Endodermal cell (in vitro differentiated cells): Measurements from ENCODE around the gene RBMS3. TPM values are rescaled to one million over a fixed set of nuclear protein-coding genes. Genes with fewer than 3 reads are reported as not detected.

Experiments used
- DNase-seq: peaks from one replicate; pipeline ENCODE4 v3.0.0-alpha.2; 2017
- H3K27ac ChIP-seq: 2 replicates; pipeline ENCODE4 v1.5.1; 2013; ENCODE audit warnings: mild to moderate bottlenecking, low read depth, low read length, moderate library complexity
- H3K27me3 ChIP-seq: 2 replicates; pipeline ENCODE4 v1.6.1; 2013; ENCODE audit warnings: mild to moderate bottlenecking, low read length, moderate library complexity; ENCODE audit not compliant: insufficient read depth, control insufficient read depth, poor library complexity, severe bottlenecking
- H3K36me3 ChIP-seq: 2 replicates; pipeline ENCODE4 v1.7.0; 2013; ENCODE audit warnings: mild to moderate bottlenecking, low read length, moderate library complexity; ENCODE audit not compliant: control insufficient read depth, insufficient read depth
- H3K4me1 ChIP-seq: one replicate; pipeline ENCODE4 v1.7.0; 2013; ENCODE audit warnings: low read length; ENCODE audit not compliant: control insufficient read depth, insufficient read depth
- H3K4me3 ChIP-seq: 2 replicates; pipeline ENCODE4 v1.5.1; 2013; ENCODE audit warnings: mild to moderate bottlenecking, low read length, moderate library complexity
- H3K9ac ChIP-seq: 2 replicates; pipeline ENCODE4 v1.6.1; 2013; ENCODE audit warnings: mild to moderate bottlenecking, low read length, moderate library complexity; ENCODE audit not compliant: poor library complexity, severe bottlenecking; ENCODE audit errors: extremely low read depth
- H3K9me3 ChIP-seq: 2 replicates; pipeline ENCODE4 v1.6.1; 2013; ENCODE audit warnings: mild to moderate bottlenecking, low read length, moderate library complexity; ENCODE audit not compliant: control insufficient read depth
- H3K27ac Mint-ChIP-seq: 2 replicates; pipeline ENCODE4 v1.8.0; 2020; ENCODE audit warnings: mixed read lengths
- H3K27me3 Mint-ChIP-seq: 2 replicates; pipeline ENCODE4 v1.8.0; 2021; ENCODE audit warnings: mild to moderate bottlenecking, mixed read lengths; ENCODE audit not compliant: insufficient read depth
- H3K36me3 Mint-ChIP-seq: 2 replicates; pipeline ENCODE4 v1.8.0; 2020; ENCODE audit warnings: low read depth, mixed read lengths
- H3K4me1 Mint-ChIP-seq: 2 replicates; pipeline ENCODE4 v1.8.0; 2020; ENCODE audit warnings: mixed read lengths
- H3K4me3 Mint-ChIP-seq: 2 replicates; pipeline ENCODE4 v1.8.0; 2020; ENCODE audit warnings: mild to moderate bottlenecking, moderate library complexity, mixed read lengths
- H3K9me3 Mint-ChIP-seq: 2 replicates; pipeline ENCODE4 v1.8.0; 2020; ENCODE audit warnings: mild to moderate bottlenecking, mixed read lengths
- WGBS, 2 experiments: methylation state at CpG; one replicate each; pipeline versions ENCODE4 v1.1.5 to v1.1.7; 2013; ENCODE audit warnings: missing lambda C conversion rate in 2 of 2, mixed read lengths in 1 of 2; ENCODE audit not compliant: insufficient coverage in 1 of 2, insufficient read length in 1 of 2; 5-methylcytosine and 5-hydroxymethylcytosine counted together
- total RNA-seq, 2 donors: library from RNA; stranded (reverse); fragmentation: NEBNext Ultra II Directional in 1 of 2; extraction: Animal tissue kit (Norgen Biotek cat#: 25700) in 1 of 2; gene quantifications; 2 replicates in 1 of 2; 3 replicates in 1 of 2; pipeline ENCODE4 v1.2.1, GENCODE V29; 2021
- TF ChIP-seq, protein P1 (sequence below): fragments of 200-600 bp; sonication (generic); conservative IDR thresholded peaks from 2 replicates; pipeline ENCODE4 v1.5.0; 2021; ENCODE audit warnings: antibody characterized with exemption, mild to moderate bottlenecking

RBMS3 gene
- total RNA-seq, 2 donors from 2014 or later: 2.0 to 7.3 TPM

DNA sequence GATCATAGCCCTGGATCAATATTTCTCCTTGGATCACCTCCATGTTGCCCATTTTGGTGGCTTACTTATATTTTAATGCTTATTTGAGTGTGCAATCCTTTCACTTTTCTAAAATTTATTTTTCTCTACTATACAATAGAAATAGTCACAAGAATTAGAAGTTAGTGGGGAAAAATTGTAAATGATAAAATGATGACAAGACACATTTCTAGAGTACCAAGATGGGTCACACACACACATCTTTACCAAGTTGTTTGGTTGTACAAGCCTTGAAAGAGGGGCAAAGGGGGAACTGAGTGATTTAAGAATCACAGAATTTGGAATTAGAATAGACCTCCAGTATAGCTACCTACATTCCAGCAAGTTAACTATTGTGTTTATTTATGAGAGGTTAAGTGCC lies 545.8 kb downstream of the RBMS3 start:
- H3K27ac ChIP-seq: no peak overlapping the region
- no peaks in the 10 kb centered on the region for H3K27me3 Mint-ChIP-seq
- H3K36me3 ChIP-seq: no peaks in the 10 kb centered on the region
- no peak for DNase-seq
- peaks cover 4% of the 10 kb centered on the region for H3K4me1 Mint-ChIP-seq
- H3K36me3 Mint-ChIP-seq: peaks cover 2% of the 10 kb centered on the region
- no peak overlapping the region for H3K4me3 ChIP-seq
- H3K9me3 ChIP-seq: peaks cover 6% of the 10 kb centered on the region
- no peak overlapping the region for H3K9ac ChIP-seq
- TF ChIP-seq, protein P1, sequence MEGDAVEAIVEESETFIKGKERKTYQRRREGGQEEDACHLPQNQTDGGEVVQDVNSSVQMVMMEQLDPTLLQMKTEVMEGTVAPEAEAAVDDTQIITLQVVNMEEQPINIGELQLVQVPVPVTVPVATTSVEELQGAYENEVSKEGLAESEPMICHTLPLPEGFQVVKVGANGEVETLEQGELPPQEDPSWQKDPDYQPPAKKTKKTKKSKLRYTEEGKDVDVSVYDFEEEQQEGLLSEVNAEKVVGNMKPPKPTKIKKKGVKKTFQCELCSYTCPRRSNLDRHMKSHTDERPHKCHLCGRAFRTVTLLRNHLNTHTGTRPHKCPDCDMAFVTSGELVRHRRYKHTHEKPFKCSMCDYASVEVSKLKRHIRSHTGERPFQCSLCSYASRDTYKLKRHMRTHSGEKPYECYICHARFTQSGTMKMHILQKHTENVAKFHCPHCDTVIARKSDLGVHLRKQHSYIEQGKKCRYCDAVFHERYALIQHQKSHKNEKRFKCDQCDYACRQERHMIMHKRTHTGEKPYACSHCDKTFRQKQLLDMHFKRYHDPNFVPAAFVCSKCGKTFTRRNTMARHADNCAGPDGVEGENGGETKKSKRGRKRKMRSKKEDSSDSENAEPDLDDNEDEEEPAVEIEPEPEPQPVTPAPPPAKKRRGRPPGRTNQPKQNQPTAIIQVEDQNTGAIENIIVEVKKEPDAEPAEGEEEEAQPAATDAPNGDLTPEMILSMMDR: no peak
- no peak overlapping the region for H3K4me3 Mint-ChIP-seq
- no peak overlapping the region for H3K27ac Mint-ChIP-seq
- H3K27me3 ChIP-seq: no peaks in the 10 kb centered on the region
- peaks cover 4% of the 10 kb centered on the region for H3K9me3 Mint-ChIP-seq
- no peaks in the 10 kb centered on the region for H3K4me1 ChIP-seq

DNA sequence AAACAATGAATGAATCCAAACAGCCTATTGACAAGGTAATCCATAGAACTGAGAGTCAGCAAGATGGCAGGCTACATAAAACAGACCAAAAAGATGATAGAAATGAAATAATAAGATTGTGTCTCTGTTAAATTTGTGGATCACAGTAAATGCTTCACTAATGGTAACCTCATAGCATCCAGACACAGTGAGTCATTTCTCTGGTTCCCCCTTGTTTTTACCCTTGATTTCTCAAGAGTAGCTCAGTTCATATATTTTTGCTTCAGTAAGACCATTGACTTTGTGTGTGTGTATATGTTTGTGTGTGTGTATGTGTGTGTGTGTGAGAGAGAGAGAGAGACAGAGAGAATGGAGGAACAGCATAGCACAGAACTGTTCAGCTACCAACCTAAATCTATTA lies 546.9 kb downstream of the RBMS3 start:
- Histone ChIP-seq H3K36me3 (no peaks in the 10 kb centered on the region), H3K9ac (no peak overlapping the region), H3K4me1 (no peaks in the 10 kb centered on the region), H3K9me3 (peaks cover 6% of the 10 kb centered on the region), H3K27ac (no peak overlapping the region), H3K4me3 (no peak overlapping the region), H3K27me3 (no peaks in the 10 kb centered on the region)
- no peak for DNase-seq
- Mint-ChIP-seq H3K27me3 (no peaks in the 10 kb centered on the region), H3K4me1 (peaks cover 4% of the 10 kb centered on the region), H3K36me3 (peaks cover 2% of the 10 kb centered on the region), H3K4me3 (no peak overlapping the region), H3K27ac (no peak overlapping the region), H3K9me3 (peaks cover 4% of the 10 kb centered on the region)
- TF ChIP-seq, protein P1: no peak

DNA sequence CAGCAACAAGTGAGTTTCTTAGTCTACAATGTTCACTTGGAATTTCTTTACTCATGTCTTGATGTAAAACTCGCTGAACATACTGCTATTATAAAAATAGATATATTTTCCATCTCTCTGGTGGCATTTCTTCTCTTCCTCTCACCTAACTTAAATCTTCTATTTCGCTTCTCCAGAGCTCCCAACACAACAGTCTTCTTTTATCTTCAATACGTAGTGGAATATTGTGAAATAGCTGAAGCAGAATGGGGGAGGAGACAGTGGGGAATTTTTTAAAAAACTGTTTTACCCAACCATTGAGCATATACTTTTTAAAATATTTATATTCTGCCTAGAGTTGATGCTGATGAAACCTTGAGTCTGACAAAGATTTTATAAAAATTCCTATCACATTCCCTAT lies 548.5 kb downstream of the RBMS3 start:
- Histone ChIP-seq H3K9me3 (peaks cover 6% of the 10 kb centered on the region), H3K27ac (no peak overlapping the region), H3K9ac (no peak overlapping the region), H3K4me1 (no peaks in the 10 kb centered on the region), H3K4me3 (no peak overlapping the region), H3K27me3 (no peaks in the 10 kb centered on the region), H3K36me3 (no peaks in the 10 kb centered on the region)
- Mint-ChIP-seq H3K36me3 (peaks cover 2% of the 10 kb centered on the region), H3K4me1 (peaks cover 4% of the 10 kb centered on the region), H3K27ac (no peak overlapping the region), H3K27me3 (no peaks in the 10 kb centered on the region), H3K4me3 (no peak overlapping the region), H3K9me3 (peaks cover 4% of the 10 kb centered on the region)
- WGBS, 2 experiments: 95 to 100% methylated on average over 1 to 2 of the region's 3 CpGs
- no peak for DNase-seq
- TF ChIP-seq, protein P1: no peak
